CD14-positive monocyte (primary cell): ENCODE measurements around the gene ETV2. TPM values are rescaled to one million over a fixed set of nuclear protein-coding genes. Genes with fewer than 3 reads are reported as not detected.

Experiments used
- DNase-seq, 3 donors: peaks; one replicate each; pipeline ENCODE4 v3.0.0-alpha.2; 2011 to 2022
- H2AFZ ChIP-seq: 2 replicates; pipeline ENCODE4 v1.6.0; 2012; ENCODE audit warnings: mild to moderate bottlenecking, low read depth, low read length, inconsistent platforms; ENCODE audit not compliant: insufficient read depth, poor library complexity, severe bottlenecking
- H3K27ac ChIP-seq, 2 donors: 1 replicate in 1 of 2; 2 replicates in 1 of 2; pipeline ENCODE4 v1.5.1; 2012 to 2013; ENCODE audit warnings: low read length in 2 of 2, control low read depth in 1 of 2, inconsistent platforms in 1 of 2, low read depth in 1 of 2, mild to moderate bottlenecking in 1 of 2
- H3K27me3 ChIP-seq, 2 donors: one replicate each; pipeline versions ENCODE4 v1.6.0 to v1.6.1; 2011 to 2013; ENCODE audit warnings: low read length in 2 of 2; ENCODE audit not compliant: control insufficient read depth in 2 of 2, insufficient read depth in 2 of 2
- H3K36me3 ChIP-seq, 2 donors: replicated peaks in 1 of 2; 1 replicate in 1 of 2; 2 replicates in 1 of 2; pipeline versions ENCODE4 v1.5.1 to v1.6.1; 2012 to 2013; ENCODE audit warnings: low read length in 2 of 2, control low read depth in 1 of 2, inconsistent platforms in 1 of 2, mild to moderate bottlenecking in 1 of 2; ENCODE audit not compliant: insufficient read depth in 2 of 2, control insufficient read depth in 1 of 2
- H3K4me1 ChIP-seq, 2 donors: 1 replicate in 1 of 2; 2 replicates in 1 of 2; pipeline versions ENCODE4 v1.5.1 to v1.6.1; 2012 to 2013; ENCODE audit warnings: low read length in 2 of 2, control low read depth in 1 of 2, inconsistent platforms in 1 of 2, mild to moderate bottlenecking in 1 of 2, moderate library complexity in 1 of 2; ENCODE audit not compliant: insufficient read depth in 2 of 2, control insufficient read depth in 1 of 2
- H3K4me2 ChIP-seq: replicated peaks from 2 replicates; pipeline ENCODE3; 2012; ENCODE audit warnings: low read length, moderate library complexity, mild to moderate bottlenecking; ENCODE audit not compliant: poor library complexity, severe bottlenecking; ENCODE audit errors: extremely low read depth
- H3K4me3 ChIP-seq, 3 experiments: fragments of 200-600 bp in 1 of 3; sonication (generic) in 1 of 3; replicated peaks in 1 of 3; 1 replicate in 2 of 3; 2 replicates in 1 of 3; pipeline ENCODE4 v1.5.1; 2011 to 2013; ENCODE audit warnings: low read length in 3 of 3, mild to moderate bottlenecking in 3 of 3, control low read depth in 2 of 3, low read depth in 2 of 3, inconsistent platforms in 1 of 3, moderate library complexity in 1 of 3
- H3K79me2 ChIP-seq: 2 replicates; pipeline ENCODE4 v1.6.0; 2012; ENCODE audit warnings: mild to moderate bottlenecking, control low read depth, inconsistent platforms, low read length, moderate library complexity; ENCODE audit not compliant: insufficient read depth
- H3K9ac ChIP-seq: 2 replicates; pipeline ENCODE4 v1.6.0; 2017; ENCODE audit warnings: low read length, mild to moderate bottlenecking; ENCODE audit not compliant: insufficient read depth, poor library complexity, severe bottlenecking
- H3K9me3 ChIP-seq, 2 donors: replicated peaks in 1 of 2; 1 replicate in 1 of 2; 2 replicates in 1 of 2; pipeline versions ENCODE4 v1.5.1 to v1.6.1; 2012 to 2013; ENCODE audit warnings: low read length in 2 of 2, control low read depth in 1 of 2; ENCODE audit not compliant: control insufficient read depth in 1 of 2, insufficient read depth in 1 of 2
- H4K20me1 ChIP-seq: 2 replicates; pipeline ENCODE4 v1.6.0; 2012; ENCODE audit warnings: mild to moderate bottlenecking, low read length, control low read depth, moderate library complexity; ENCODE audit not compliant: insufficient read depth
- H3K27ac Mint-ChIP-seq, 7 donors: one replicate each; pipeline ENCODE4 v1.8.0; 2020; ENCODE audit warnings: mild to moderate bottlenecking in 7 of 7, mixed read lengths in 7 of 7, moderate library complexity in 6 of 7, inconsistent platforms in 2 of 7
- H3K27me3 Mint-ChIP-seq, 3 donors: one replicate each; pipeline ENCODE4 v1.8.0; 2021 to 2022; ENCODE audit warnings: low read depth in 3 of 3, mild to moderate bottlenecking in 3 of 3, mixed read lengths in 3 of 3, moderate library complexity in 3 of 3, inconsistent platforms in 1 of 3
- H3K36me3 Mint-ChIP-seq, 2 donors: one replicate each; pipeline ENCODE4 v1.8.0; 2020; ENCODE audit warnings: mixed read lengths in 2 of 2, inconsistent platforms in 1 of 2, mild to moderate bottlenecking in 1 of 2
- H3K4me1 Mint-ChIP-seq: one replicate; pipeline ENCODE4 v1.8.0; 2020; ENCODE audit warnings: mild to moderate bottlenecking, mixed read lengths
- H3K4me3 Mint-ChIP-seq, 2 donors: one replicate each; pipeline ENCODE4 v1.8.0; 2020; ENCODE audit warnings: mild to moderate bottlenecking in 2 of 2, mixed read lengths in 2 of 2, moderate library complexity in 1 of 2
- H3K9me3 Mint-ChIP-seq, 7 donors: one replicate each; pipeline ENCODE4 v1.8.0; 2020 to 2022; ENCODE audit warnings: mixed read lengths in 7 of 7, mild to moderate bottlenecking in 6 of 7, moderate library complexity in 6 of 7, inconsistent platforms in 2 of 7
- WGBS: methylation state at CpG from one replicate; pipeline ENCODE4 v1.1.5; 2013; ENCODE audit warnings: missing lambda C conversion rate; ENCODE audit not compliant: insufficient coverage; 5-methylcytosine and 5-hydroxymethylcytosine counted together
- intact Hi-C, 2 donors: fragments of 100-400 bp; cut with micrococcal nuclease; formaldehyde crosslinking; loops; one replicate each; pipeline versions ENCODE4 v1.15.0 to v1.15.1; 2023
- polyA plus RNA-seq, 3 donors: library from polyadenylated mRNA; depleted of rRNA in 1 of 3; unstranded in 2 of 3; stranded (reverse) in 1 of 3; fragments of 300-500 nt in 2 of 3; fragments of >200 nt in 1 of 3; fragmentation: Illumina TruSeq in 2 of 3; gene quantifications; 1 replicate in 2 of 3; 2 replicates in 1 of 3; pipeline ENCODE4 v1.2.3, GENCODE V29; 2012 to 2021
- TF ChIP-seq, protein P1 (sequence below): fragments of 200-600 bp; IDR thresholded peaks from one replicate; pipeline ENCODE4 v1.8.0; 2022; ENCODE audit warnings: antibody characterized with exemption, mild to moderate bottlenecking

The ETV2 gene
- polyA plus RNA-seq, 3 donors: 0.17 to 0.93 (median 0.82) TPM

- H3K36me3 ChIP-seq: peaks cover 37 to 38% of the 10 kb centered on the region in 2 donors
- no peak overlapping the region for H2AFZ ChIP-seq
- H3K4me3 ChIP-seq: no peak overlapping the region
- TF ChIP-seq, protein P1, sequence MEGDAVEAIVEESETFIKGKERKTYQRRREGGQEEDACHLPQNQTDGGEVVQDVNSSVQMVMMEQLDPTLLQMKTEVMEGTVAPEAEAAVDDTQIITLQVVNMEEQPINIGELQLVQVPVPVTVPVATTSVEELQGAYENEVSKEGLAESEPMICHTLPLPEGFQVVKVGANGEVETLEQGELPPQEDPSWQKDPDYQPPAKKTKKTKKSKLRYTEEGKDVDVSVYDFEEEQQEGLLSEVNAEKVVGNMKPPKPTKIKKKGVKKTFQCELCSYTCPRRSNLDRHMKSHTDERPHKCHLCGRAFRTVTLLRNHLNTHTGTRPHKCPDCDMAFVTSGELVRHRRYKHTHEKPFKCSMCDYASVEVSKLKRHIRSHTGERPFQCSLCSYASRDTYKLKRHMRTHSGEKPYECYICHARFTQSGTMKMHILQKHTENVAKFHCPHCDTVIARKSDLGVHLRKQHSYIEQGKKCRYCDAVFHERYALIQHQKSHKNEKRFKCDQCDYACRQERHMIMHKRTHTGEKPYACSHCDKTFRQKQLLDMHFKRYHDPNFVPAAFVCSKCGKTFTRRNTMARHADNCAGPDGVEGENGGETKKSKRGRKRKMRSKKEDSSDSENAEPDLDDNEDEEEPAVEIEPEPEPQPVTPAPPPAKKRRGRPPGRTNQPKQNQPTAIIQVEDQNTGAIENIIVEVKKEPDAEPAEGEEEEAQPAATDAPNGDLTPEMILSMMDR: no peak
- H3K4me2 ChIP-seq: no peak overlapping the region
- H4K20me1 ChIP-seq: peaks cover 11% of the 10 kb centered on the region
- H3K9ac ChIP-seq: no peak overlapping the region
- DNase-seq: no peak
- 100% methylated on average over 1 of the region's 3 CpGs for WGBS
- no peak overlapping the region for H3K27ac ChIP-seq
- H3K27ac Mint-ChIP-seq: no peak overlapping the region
- H3K4me1 Mint-ChIP-seq: no peaks in the 10 kb centered on the region
- H3K4me3 Mint-ChIP-seq: no peak overlapping the region
- H3K4me1 ChIP-seq: no peaks in the 10 kb centered on the region
- no peaks in the 10 kb centered on the region for H3K27me3 ChIP-seq
- peaks cover 2 to 7% (median 6%) of the 10 kb centered on the region in 3 donors for H3K27me3 Mint-ChIP-seq
- intact Hi-C loops: no loop called here
- peaks cover 0 to 1% (median 0%) of the 10 kb centered on the region in 7 donors for H3K9me3 Mint-ChIP-seq
- no peaks in the 10 kb centered on the region for H3K79me2 ChIP-seq
- H3K36me3 Mint-ChIP-seq: peaks cover 9 to 17% of the 10 kb centered on the region in 2 donors
- H3K9me3 ChIP-seq: no peaks in the 10 kb centered on the region
These were observed 22.4 kb downstream of the ETV2 start for GRCh38 chr19:35663981-35664380.

DNA sequence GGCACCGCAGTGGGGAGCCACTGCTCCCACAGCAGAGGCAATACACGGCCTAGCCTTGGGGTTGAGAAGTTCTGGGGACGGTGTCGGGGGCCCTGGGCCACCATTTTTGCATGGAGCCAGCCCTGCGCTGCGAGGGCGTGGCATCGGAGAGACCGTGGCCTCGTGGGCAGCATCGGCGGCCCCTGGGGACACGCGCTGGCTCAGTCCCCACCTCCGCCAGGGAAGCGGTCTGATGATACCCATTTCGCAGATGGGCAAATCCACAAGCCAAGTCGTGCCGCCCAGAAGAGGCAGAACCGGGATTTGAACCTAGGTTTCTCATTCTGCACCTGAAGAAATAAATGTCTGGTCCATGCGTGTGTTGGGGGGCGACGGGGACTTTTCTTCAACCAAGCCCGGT, 23.6 kb downstream of the ETV2 start:
- 97% methylated on average over 23 of the region's 24 CpGs for WGBS
- no peak overlapping the region for H2AFZ ChIP-seq
- no peaks in the 10 kb centered on the region for H3K4me1 Mint-ChIP-seq
- peaks cover 8% of the 10 kb centered on the region for H4K20me1 ChIP-seq
- H3K79me2 ChIP-seq: no peaks in the 10 kb centered on the region
- intact Hi-C loops: no loop called here
- H3K4me3 ChIP-seq: no peak overlapping the region
- H3K27me3 ChIP-seq: no peaks in the 10 kb centered on the region
- no peaks in the 10 kb centered on the region for H3K9me3 ChIP-seq
- DNase-seq: no peak
- H3K36me3 ChIP-seq: peaks cover 26 to 28% of the 10 kb centered on the region in 2 donors
- H3K27ac Mint-ChIP-seq: no peak overlapping the region
- peaks cover 10 to 15% (median 13%) of the 10 kb centered on the region in 3 donors for H3K27me3 Mint-ChIP-seq
- no peak overlapping the region for H3K27ac ChIP-seq
- H3K4me2 ChIP-seq: no peak overlapping the region
- H3K9me3 Mint-ChIP-seq: peaks cover 0 to 4% (median 0%) of the 10 kb centered on the region in 7 donors
- peaks cover 0 to 11% of the 10 kb centered on the region in 2 donors for H3K36me3 Mint-ChIP-seq
- TF ChIP-seq, protein P1: no peak
- H3K4me1 ChIP-seq: no peaks in the 10 kb centered on the region
- H3K4me3 Mint-ChIP-seq: no peak overlapping the region
- no peak overlapping the region for H3K9ac ChIP-seq
